Liver (tissue), 3 donors: ENCODE measurements around the gene TEX2.

Experiments used
- GABPA ChIP-seq, 2 donors: IDR thresholded peaks in 1 of 2; conservative IDR thresholded peaks in 1 of 2; 2 replicates each; pipeline ENCODE4 v1.6.1; 2016; ENCODE audit warnings: antibody characterized with exemption in 2 of 2, mild to moderate bottlenecking in 1 of 2, moderate library complexity in 1 of 2
- REST ChIP-seq: IDR thresholded peaks from 2 replicates; pipeline ENCODE4 v1.6.1; 2016; ENCODE audit warnings: antibody characterized with exemption, mild to moderate bottlenecking
- TAF1 ChIP-seq: conservative IDR thresholded peaks from 2 replicates; pipeline ENCODE4 v1.6.1; 2016; ENCODE audit warnings: antibody characterized with exemption, mild to moderate bottlenecking
- TF ChIP-seq, protein P1 (sequence below): fragments of 150-350 bp; IDR thresholded peaks from 2 replicates; pipeline ENCODE4 v1.5.1; 2017; ENCODE audit warnings: improper control_type of control experiment, low read depth, low read length; ENCODE audit not compliant: missing input control
- TF ChIP-seq, protein P2 (sequence below): IDR thresholded peaks from 2 replicates; pipeline ENCODE4 v1.6.1; 2016; ENCODE audit warnings: antibody characterized with exemption
- donor health status: healthy.
- donor health status: healthy.

DNA sequence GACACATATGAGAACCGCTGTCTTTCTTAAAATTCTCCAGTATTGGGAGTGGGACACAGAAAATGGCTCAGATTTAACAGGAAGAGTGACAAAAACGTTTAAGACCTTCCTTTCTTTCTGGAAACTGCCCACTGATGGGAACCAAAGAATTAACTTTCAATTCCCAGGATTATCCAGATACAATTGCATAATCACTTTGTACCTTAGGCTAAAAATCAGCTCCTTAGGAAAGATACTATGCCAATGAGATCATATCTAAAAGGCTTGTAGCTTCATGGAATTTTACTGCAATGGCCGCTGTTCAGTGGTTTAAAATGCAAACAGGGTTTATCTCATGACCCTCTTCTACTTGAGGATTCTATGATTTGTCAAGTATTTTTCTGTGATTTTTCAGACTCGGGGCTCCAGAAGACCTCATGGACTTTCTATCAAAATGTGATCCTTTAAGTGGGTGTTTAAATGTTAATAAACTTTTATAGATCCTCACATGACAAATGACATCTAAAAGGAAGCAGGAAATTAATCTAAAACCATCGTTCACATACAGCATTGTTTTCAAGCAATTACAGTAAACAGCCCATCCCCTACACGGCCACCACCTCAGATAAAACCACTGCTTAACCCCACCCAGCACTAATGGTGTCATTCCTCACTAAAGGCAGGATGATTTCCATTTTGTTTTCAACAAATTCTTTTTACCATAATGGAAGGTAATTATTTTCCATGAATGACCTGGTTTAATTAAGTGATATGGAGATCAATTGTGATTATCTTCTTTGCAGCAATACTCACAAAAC, 101.5 kb downstream of the TEX2 start:
- TF ChIP-seq TAF1 = no peak
- TF ChIP-seq, protein P1, sequence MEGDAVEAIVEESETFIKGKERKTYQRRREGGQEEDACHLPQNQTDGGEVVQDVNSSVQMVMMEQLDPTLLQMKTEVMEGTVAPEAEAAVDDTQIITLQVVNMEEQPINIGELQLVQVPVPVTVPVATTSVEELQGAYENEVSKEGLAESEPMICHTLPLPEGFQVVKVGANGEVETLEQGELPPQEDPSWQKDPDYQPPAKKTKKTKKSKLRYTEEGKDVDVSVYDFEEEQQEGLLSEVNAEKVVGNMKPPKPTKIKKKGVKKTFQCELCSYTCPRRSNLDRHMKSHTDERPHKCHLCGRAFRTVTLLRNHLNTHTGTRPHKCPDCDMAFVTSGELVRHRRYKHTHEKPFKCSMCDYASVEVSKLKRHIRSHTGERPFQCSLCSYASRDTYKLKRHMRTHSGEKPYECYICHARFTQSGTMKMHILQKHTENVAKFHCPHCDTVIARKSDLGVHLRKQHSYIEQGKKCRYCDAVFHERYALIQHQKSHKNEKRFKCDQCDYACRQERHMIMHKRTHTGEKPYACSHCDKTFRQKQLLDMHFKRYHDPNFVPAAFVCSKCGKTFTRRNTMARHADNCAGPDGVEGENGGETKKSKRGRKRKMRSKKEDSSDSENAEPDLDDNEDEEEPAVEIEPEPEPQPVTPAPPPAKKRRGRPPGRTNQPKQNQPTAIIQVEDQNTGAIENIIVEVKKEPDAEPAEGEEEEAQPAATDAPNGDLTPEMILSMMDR = no peak
- TF ChIP-seq REST = no peak
- TF ChIP-seq, protein P2, sequence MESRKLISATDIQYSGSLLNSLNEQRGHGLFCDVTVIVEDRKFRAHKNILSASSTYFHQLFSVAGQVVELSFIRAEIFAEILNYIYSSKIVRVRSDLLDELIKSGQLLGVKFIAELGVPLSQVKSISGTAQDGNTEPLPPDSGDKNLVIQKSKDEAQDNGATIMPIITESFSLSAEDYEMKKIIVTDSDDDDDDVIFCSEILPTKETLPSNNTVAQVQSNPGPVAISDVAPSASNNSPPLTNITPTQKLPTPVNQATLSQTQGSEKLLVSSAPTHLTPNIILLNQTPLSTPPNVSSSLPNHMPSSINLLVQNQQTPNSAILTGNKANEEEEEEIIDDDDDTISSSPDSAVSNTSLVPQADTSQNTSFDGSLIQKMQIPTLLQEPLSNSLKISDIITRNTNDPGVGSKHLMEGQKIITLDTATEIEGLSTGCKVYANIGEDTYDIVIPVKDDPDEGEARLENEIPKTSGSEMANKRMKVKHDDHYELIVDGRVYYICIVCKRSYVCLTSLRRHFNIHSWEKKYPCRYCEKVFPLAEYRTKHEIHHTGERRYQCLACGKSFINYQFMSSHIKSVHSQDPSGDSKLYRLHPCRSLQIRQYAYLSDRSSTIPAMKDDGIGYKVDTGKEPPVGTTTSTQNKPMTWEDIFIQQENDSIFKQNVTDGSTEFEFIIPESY = no peak
- no peak for TF ChIP-seq GABPA (IDR thresholded peaks at IDR 0.05 in 1 of 2, conservative IDR thresholded peaks at IDR 0.05 in 1 of 2)
